ENCODE results near the gene LRTM2. TPM values are rescaled to one million over a fixed set of nuclear protein-coding genes. Genes with fewer than 3 reads are reported as not detected.

Gene LRTM2
- total RNA-seq, 3 donors from 2014 or later: not detected

GRCh38 chr12:1842183-1842904, 22.0 kb downstream of the LRTM2 start:
- H3K36me3 ChIP-seq (ENCODE audit: low read depth): no peaks in the 10 kb centered on the region
- ATAC-seq (no peak), DNase-seq (no peak)
- intact Hi-C loops (cut with DNase I, micrococcal nuclease): no loop called here
- no peaks in the 10 kb centered on the region for H3K4me1 ChIP-seq (ENCODE audit: low read depth)
- H3K9me3 ChIP-seq: no peaks in the 10 kb centered on the region
- H3K4me3 ChIP-seq: no peak overlapping the region
- TF ChIP-seq CTCF (IDR thresholded peaks at IDR 0.05): no peak

- DNase-seq: no peak
These were observed 22.7 kb downstream of the LRTM2 start for GRCh38 chr12:1842905-1843640.

GRCh38 chr12:1843641-1844005, 23.3 kb downstream of the LRTM2 start:
- Histone ChIP-seq H3K9me3 (no peaks in the 10 kb centered on the region), H3K4me3 (no peak overlapping the region), H3K4me1 (ENCODE audit: low read depth) (no peaks in the 10 kb centered on the region), H3K36me3 (ENCODE audit: low read depth) (no peaks in the 10 kb centered on the region)
- DNase-seq (no peak), ATAC-seq (no peak)
- intact Hi-C loops (cut with DNase I, micrococcal nuclease): no loop called here
- TF ChIP-seq CTCF (IDR thresholded peaks at IDR 0.05): no peak

More at GRCh38 chr12:1842905-1843640, 22.7 kb downstream of the LRTM2 start:
- no peak for ATAC-seq
- TF ChIP-seq CTCF (IDR thresholded peaks at IDR 0.05): no peak
- intact Hi-C loops (cut with DNase I, micrococcal nuclease): no loop called here
- Histone ChIP-seq H3K36me3 (ENCODE audit: low read depth) (no peaks in the 10 kb centered on the region), H3K4me3 (no peak overlapping the region), H3K9me3 (no peaks in the 10 kb centered on the region), H3K4me1 (ENCODE audit: low read depth) (no peaks in the 10 kb centered on the region)

GRCh38 chr12:1844223-1844622, 23.9 kb downstream of the LRTM2 start:
- TF ChIP-seq CTCF (IDR thresholded peaks at IDR 0.05): no peak
- no peaks in the 10 kb centered on the region for H3K9me3 ChIP-seq
- no peaks in the 10 kb centered on the region for H3K4me1 ChIP-seq (ENCODE audit: low read depth)
- intact Hi-C loops (cut with DNase I, micrococcal nuclease): no loop called here
- DNase-seq (no peak), ATAC-seq (no peak)
- no peak overlapping the region for H3K4me3 ChIP-seq
- H3K36me3 ChIP-seq (ENCODE audit: low read depth): no peaks in the 10 kb centered on the region

GRCh38 chr12:1844661-1845409, 24.5 kb downstream of the LRTM2 start:
- ATAC-seq: no peak
- no peak for TF ChIP-seq CTCF (IDR thresholded peaks at IDR 0.05)

More at GRCh38 chr12:1844661-1845409, 24.5 kb downstream of the LRTM2 start:
- no peaks in the 10 kb centered on the region for H3K36me3 ChIP-seq (ENCODE audit: low read depth)
- intact Hi-C loops (cut with DNase I, micrococcal nuclease): no loop called here
- no peak for DNase-seq
- H3K9me3 ChIP-seq: no peaks in the 10 kb centered on the region
- no peak overlapping the region for H3K4me3 ChIP-seq
- H3K4me1 ChIP-seq (ENCODE audit: low read depth): no peaks in the 10 kb centered on the region
